Measurements from ENCODE around the gene MYO9A.

DNA sequence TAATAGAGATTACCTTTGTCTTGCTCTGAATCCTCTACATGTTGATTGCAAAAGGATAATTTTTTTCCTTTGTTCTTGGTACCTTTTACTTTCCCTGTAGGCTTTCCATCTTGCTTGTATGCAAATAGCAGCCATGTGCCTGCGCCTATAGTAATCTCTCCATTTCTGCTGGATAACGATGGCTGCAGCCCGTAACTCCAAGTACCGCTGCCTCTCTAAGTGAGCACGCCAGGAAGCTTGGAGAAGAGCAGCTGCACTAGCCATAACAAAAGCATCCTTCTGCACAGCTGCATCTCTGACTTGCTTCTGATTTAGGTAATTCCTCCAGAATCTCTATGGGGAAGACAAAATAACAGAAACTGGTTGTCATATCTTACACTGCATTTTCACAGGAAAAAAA, 218.3 kb downstream of the MYO9A start:
- TF ChIP-seq CTCF (IDR thresholded peaks at IDR 0.05 in 2 of 3, conservative IDR thresholded peaks at IDR 0.05 in 1 of 3; ENCODE audit: control insufficient read depth in 2 of 3, extremely low read depth in 1 of 3, insufficient read depth in 1 of 3, low read depth in 3 of 3, low read length in 3 of 3) = no peak
- no peak for TF ChIP-seq CHD1 (IDR thresholded peaks at IDR 0.05; ENCODE audit: low read depth, low read length)
- no peak for TF ChIP-seq EP300 (IDR thresholded peaks at IDR 0.05; ENCODE audit: borderline replicate concordance in 1 of 2, control insufficient read depth in 1 of 2, low read depth in 2 of 2, low read length in 2 of 2)
- no peak for TF ChIP-seq MEF2A (IDR thresholded peaks at IDR 0.05; ENCODE audit: insufficient read depth, low read depth, low read length)
- TF ChIP-seq LARP7 (IDR thresholded peaks at IDR 0.05) = no peak
- TF ChIP-seq E2F8 (IDR thresholded peaks at IDR 0.05; ENCODE audit: low read depth, partially characterized antibody) = no peak
- TF ChIP-seq RCOR1 (conservative IDR thresholded peaks at IDR 0.05; ENCODE audit: low read depth, low read length) = no peak
- no peak for TF ChIP-seq NR2C2 (IDR thresholded peaks at IDR 0.05; ENCODE audit: borderline replicate concordance, control insufficient read depth, insufficient read length, low read depth)
- TF ChIP-seq, protein P1, sequence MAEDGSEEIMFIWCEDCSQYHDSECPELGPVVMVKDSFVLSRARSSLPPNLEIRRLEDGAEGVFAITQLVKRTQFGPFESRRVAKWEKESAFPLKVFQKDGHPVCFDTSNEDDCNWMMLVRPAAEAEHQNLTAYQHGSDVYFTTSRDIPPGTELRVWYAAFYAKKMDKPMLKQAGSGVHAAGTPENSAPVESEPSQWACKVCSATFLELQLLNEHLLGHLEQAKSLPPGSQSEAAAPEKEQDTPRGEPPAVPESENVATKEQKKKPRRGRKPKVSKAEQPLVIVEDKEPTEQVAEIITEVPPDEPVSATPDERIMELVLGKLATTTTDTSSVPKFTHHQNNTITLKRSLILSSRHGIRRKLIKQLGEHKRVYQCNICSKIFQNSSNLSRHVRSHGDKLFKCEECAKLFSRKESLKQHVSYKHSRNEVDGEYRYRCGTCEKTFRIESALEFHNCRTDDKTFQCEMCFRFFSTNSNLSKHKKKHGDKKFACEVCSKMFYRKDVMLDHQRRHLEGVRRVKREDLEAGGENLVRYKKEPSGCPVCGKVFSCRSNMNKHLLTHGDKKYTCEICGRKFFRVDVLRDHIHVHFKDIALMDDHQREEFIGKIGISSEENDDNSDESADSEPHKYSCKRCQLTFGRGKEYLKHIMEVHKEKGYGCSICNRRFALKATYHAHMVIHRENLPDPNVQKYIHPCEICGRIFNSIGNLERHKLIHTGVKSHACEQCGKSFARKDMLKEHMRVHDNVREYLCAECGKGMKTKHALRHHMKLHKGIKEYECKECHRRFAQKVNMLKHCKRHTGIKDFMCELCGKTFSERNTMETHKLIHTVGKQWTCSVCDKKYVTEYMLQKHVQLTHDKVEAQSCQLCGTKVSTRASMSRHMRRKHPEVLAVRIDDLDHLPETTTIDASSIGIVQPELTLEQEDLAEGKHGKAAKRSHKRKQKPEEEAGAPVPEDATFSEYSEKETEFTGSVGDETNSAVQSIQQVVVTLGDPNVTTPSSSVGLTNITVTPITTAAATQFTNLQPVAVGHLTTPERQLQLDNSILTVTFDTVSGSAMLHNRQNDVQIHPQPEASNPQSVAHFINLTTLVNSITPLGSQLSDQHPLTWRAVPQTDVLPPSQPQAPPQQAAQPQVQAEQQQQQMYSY (CRISPR knock-in tag; IDR thresholded peaks at IDR 0.05) = no peak
- no peak for TF ChIP-seq KDM1A (IDR thresholded peaks at IDR 0.05; ENCODE audit: borderline replicate concordance)

All from GM12878 (cell line).